ENCODE results near the gene RPRD1B.

DNA sequence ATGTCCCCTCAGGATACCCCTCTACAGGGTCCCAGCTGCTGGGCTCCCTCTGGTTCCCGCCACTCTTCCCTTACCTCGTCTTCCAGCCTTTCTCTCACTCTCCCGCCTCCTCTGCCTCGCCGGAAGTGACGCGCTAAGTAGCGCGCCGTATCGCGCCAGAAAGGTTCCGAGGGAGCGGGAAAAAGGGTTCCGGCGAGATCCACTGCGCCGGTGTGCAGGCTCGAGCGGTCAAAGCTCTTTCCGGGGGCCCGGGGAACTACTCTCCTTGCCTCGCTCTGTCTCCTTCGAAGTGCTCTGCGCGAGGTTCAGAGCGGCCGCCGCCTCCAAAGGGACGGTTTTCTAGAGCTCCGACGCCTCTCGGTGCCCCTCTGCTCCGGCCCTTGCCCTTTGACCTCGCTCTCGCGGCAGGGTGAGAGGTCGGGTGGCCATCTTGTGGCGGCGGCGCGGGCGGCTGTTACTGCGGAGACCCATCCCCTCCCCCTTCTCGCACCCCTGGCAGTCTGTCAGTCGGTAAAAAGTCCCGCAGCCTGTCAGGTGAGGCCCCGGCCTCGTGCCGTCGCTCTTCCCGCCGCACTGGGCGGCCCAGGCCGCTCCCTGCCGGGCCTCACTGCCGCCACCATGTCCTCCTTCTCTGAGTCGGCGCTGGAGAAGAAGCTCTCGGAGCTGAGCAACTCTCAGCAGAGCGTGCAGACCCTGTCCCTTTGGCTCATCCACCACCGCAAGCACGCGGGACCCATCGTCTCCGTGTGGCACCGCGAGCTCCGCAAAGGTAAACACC, at the start of gene RPRD1B, which contains the start of gene TTI1:
- TF ChIP-seq, protein P1, sequence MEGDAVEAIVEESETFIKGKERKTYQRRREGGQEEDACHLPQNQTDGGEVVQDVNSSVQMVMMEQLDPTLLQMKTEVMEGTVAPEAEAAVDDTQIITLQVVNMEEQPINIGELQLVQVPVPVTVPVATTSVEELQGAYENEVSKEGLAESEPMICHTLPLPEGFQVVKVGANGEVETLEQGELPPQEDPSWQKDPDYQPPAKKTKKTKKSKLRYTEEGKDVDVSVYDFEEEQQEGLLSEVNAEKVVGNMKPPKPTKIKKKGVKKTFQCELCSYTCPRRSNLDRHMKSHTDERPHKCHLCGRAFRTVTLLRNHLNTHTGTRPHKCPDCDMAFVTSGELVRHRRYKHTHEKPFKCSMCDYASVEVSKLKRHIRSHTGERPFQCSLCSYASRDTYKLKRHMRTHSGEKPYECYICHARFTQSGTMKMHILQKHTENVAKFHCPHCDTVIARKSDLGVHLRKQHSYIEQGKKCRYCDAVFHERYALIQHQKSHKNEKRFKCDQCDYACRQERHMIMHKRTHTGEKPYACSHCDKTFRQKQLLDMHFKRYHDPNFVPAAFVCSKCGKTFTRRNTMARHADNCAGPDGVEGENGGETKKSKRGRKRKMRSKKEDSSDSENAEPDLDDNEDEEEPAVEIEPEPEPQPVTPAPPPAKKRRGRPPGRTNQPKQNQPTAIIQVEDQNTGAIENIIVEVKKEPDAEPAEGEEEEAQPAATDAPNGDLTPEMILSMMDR (IDR thresholded peaks at IDR 0.05; ENCODE audit: low read depth, low read length, missing input control), result no peak
- TF ChIP-seq RAD21 (IDR thresholded peaks at IDR 0.05), result no peak
- TF ChIP-seq, protein P2, sequence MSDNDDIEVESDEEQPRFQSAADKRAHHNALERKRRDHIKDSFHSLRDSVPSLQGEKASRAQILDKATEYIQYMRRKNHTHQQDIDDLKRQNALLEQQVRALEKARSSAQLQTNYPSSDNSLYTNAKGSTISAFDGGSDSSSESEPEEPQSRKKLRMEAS (IDR thresholded peaks at IDR 0.05), result peak; percentile 74
- peak; percentile 90 to 97 for TF ChIP-seq GABPA (IDR thresholded peaks at IDR 0.05 in 1 of 2, conservative IDR thresholded peaks at IDR 0.05 in 1 of 2)
- peak; percentile 32 for TF ChIP-seq TAF1 (conservative IDR thresholded peaks at IDR 0.05)
- no peak for TF ChIP-seq FOXA1 (IDR thresholded peaks at IDR 0.05)
- TF ChIP-seq EGR1 (IDR thresholded peaks at IDR 0.05; ENCODE audit: low read depth in 2 of 2), result peak in 1 of 2 donors; percentile 20
- peak; percentile 99 for TF ChIP-seq NR2F2 (IDR thresholded peaks at IDR 0.05)
- TF ChIP-seq SP1 (IDR thresholded peaks at IDR 0.05), result peak; percentile 45
- peak; percentile 99 for TF ChIP-seq YY1 (IDR thresholded peaks at IDR 0.05)
- TF ChIP-seq, protein P3, sequence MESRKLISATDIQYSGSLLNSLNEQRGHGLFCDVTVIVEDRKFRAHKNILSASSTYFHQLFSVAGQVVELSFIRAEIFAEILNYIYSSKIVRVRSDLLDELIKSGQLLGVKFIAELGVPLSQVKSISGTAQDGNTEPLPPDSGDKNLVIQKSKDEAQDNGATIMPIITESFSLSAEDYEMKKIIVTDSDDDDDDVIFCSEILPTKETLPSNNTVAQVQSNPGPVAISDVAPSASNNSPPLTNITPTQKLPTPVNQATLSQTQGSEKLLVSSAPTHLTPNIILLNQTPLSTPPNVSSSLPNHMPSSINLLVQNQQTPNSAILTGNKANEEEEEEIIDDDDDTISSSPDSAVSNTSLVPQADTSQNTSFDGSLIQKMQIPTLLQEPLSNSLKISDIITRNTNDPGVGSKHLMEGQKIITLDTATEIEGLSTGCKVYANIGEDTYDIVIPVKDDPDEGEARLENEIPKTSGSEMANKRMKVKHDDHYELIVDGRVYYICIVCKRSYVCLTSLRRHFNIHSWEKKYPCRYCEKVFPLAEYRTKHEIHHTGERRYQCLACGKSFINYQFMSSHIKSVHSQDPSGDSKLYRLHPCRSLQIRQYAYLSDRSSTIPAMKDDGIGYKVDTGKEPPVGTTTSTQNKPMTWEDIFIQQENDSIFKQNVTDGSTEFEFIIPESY (IDR thresholded peaks at IDR 0.05), result peak; percentile 80
- TF ChIP-seq ATF3 (IDR thresholded peaks at IDR 0.05), result no peak
- peak; percentile 20 for TF ChIP-seq REST (IDR thresholded peaks at IDR 0.05)
